ENCODE data around the gene INTS3.
A peak's percentile ranks its signal among the peaks of the same experiment; 100 is the strongest.

GRCh38 chr1:153771841-153772593 lies 44.2 kb downstream of the INTS3 start:
- TF ChIP-seq CTCF (IDR thresholded peaks at IDR 0.05) (peak in 1 of 7 experiments; percentile 29), POLR2A (IDR thresholded peaks at IDR 0.05) (no peak)

Measured in stomach (tissue), 4 donors.